ENCODE data around the gene MRPL46. TPM values are rescaled to one million over a fixed set of nuclear protein-coding genes. Genes with fewer than 3 reads are reported as not detected.

Gene MRPL46
- total RNA-seq, 1 experiment from 2014 or later, result 30.5 TPM

DNA sequence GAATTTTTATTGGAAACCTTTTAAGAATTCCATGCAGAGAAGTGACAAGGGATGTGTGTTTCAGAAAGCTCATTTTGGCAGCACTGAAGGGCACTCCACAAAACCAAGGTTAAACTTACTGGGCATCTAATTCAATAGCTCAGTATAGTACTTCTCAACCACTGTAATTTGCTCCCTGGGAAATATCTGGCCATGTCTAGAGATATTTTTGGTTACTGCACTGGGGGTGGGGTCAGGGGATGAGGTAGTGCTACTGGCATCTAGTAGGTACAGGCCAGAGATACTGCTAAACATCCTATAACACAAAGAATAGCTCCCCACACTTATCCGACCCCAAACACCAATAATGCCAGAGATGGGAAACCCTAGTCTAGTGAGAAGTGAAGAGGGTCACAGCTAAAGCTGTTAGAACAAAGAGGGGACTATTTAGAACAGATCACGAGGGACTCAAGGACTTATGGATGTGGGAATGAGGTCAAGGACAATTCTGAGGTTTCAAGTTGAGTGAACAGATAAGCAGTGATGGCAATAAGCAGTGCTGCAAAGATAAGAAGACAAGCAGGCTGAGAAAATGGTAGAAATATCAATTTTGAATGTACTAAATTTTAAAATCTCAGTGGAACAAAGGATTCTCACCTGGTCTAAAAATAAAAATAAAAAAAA lies 3.2 kb downstream of the MRPL46 start:
- Histone ChIP-seq H3K9ac (ENCODE audit: low read length) (no peak overlapping the region), H3K36me3 (ENCODE audit: control insufficient read depth in 1 of 2, insufficient read depth in 2 of 2, low read length in 2 of 2) (peaks cover 34 to 37% of the 10 kb centered on the region in 2 experiments; a peak in 3 of 4 replicates), H3K4me2 (ENCODE audit: low read length) (no peak overlapping the region), H3K27ac (ENCODE audit: low read depth, low read length) (no peak overlapping the region), H3K9me2 (ENCODE audit: insufficient read depth) (no peaks in the 10 kb centered on the region), H3K4me3 (replicated peaks in 1 of 2; ENCODE audit: low read depth in 1 of 2, low read length in 2 of 2) (no peak overlapping the region), H2AFZ (ENCODE audit: low read depth, low read length, poor library complexity, severe bottlenecking) (no peak overlapping the region), H3K4me1 (ENCODE audit: control insufficient read depth in 1 of 2, insufficient read depth in 2 of 2, low read length in 2 of 2) (peaks cover 13 to 17% of the 10 kb centered on the region in 2 experiments), H3K79me2 (ENCODE audit: insufficient read depth, low read length) (peaks cover 54% of the 10 kb centered on the region), H4K20me1 (ENCODE audit: insufficient read depth) (no peaks in the 10 kb centered on the region), H3K9me3 (ENCODE audit: control insufficient read depth in 1 of 2, insufficient read depth in 1 of 2, low read depth in 1 of 2, low read length in 2 of 2) (no peaks in the 10 kb centered on the region), H3K27me3 (ENCODE audit: insufficient read depth, low read length) (no peaks in the 10 kb centered on the region)
- POLR2A ChIA-PET, result no interaction called here
- no peak for ATAC-seq
- no peak for TF ChIP-seq EZH2phosphoT487 (IDR thresholded peaks at IDR 0.05; ENCODE audit: borderline replicate concordance)
- TF ChIP-seq TCF7L2 (IDR thresholded peaks at IDR 0.05; ENCODE audit: borderline replicate concordance, extremely low read depth, insufficient read depth, insufficient read length), result no peak
- TF ChIP-seq SP1 (IDR thresholded peaks at IDR 0.05; ENCODE audit: low read depth), result no peak
- no peak for TF ChIP-seq SIN3A (IDR thresholded peaks at IDR 0.05; ENCODE audit: low read depth)
- TF ChIP-seq POLR2AphosphoS5 (IDR thresholded peaks at IDR 0.05; ENCODE audit: low read depth, low read length), result no peak
- TF ChIP-seq, protein P1, sequence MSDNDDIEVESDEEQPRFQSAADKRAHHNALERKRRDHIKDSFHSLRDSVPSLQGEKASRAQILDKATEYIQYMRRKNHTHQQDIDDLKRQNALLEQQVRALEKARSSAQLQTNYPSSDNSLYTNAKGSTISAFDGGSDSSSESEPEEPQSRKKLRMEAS (IDR thresholded peaks at IDR 0.05), result no peak
- no peak for TF ChIP-seq CEBPB (IDR thresholded peaks at IDR 0.05; ENCODE audit: low read depth)
- no peak for TF ChIP-seq ZNF274 (IDR thresholded peaks at IDR 0.05; ENCODE audit: low read depth, low read length)
- no peak for TF ChIP-seq ZFX (IDR thresholded peaks at IDR 0.05)
- TF ChIP-seq, protein P2, sequence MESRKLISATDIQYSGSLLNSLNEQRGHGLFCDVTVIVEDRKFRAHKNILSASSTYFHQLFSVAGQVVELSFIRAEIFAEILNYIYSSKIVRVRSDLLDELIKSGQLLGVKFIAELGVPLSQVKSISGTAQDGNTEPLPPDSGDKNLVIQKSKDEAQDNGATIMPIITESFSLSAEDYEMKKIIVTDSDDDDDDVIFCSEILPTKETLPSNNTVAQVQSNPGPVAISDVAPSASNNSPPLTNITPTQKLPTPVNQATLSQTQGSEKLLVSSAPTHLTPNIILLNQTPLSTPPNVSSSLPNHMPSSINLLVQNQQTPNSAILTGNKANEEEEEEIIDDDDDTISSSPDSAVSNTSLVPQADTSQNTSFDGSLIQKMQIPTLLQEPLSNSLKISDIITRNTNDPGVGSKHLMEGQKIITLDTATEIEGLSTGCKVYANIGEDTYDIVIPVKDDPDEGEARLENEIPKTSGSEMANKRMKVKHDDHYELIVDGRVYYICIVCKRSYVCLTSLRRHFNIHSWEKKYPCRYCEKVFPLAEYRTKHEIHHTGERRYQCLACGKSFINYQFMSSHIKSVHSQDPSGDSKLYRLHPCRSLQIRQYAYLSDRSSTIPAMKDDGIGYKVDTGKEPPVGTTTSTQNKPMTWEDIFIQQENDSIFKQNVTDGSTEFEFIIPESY (IDR thresholded peaks at IDR 0.05; ENCODE audit: extremely low read depth, insufficient replicate concordance, low read length), result no peak
- no peak for TF ChIP-seq FOSL1 (IDR thresholded peaks at IDR 0.05; ENCODE audit: low read depth)
- TF ChIP-seq YY1 (IDR thresholded peaks at IDR 0.05; ENCODE audit: extremely low read depth, insufficient replicate concordance, low read depth, low read length), result no peak
- TF ChIP-seq CTCF (IDR thresholded peaks at IDR 0.05 in 2 of 3, conservative IDR thresholded peaks at IDR 0.05 in 1 of 3; ENCODE audit: borderline replicate concordance in 1 of 3, insufficient read depth in 1 of 3, low read depth in 2 of 3, low read length in 2 of 3), result no peak
- TF ChIP-seq CBX3 (IDR thresholded peaks at IDR 0.05; ENCODE audit: low read depth), result no peak
- TF ChIP-seq REST (IDR thresholded peaks at IDR 0.05; ENCODE audit: low read depth), result no peak
- TF ChIP-seq JUND (IDR thresholded peaks at IDR 0.05), result no peak
- no peak for TF ChIP-seq ATF3 (IDR thresholded peaks at IDR 0.05)
- no peak for TF ChIP-seq EGR1 (IDR thresholded peaks at IDR 0.05; ENCODE audit: low read depth)
- TF ChIP-seq POLR2A (IDR thresholded peaks at IDR 0.05; ENCODE audit: borderline replicate concordance, extremely low read depth, insufficient read depth, insufficient read length), result no peak
- no peak for DNase-seq (ENCODE audit: low read depth, low spot score)
- RAD21 ChIA-PET (ENCODE audit: low non-redundant PET in 1 of 2, low total read pairs in 2 of 2, uncharacterized antibody in 2 of 2, unreplicated experiment in 2 of 2), result no interaction called here
- CTCF ChIA-PET, result interaction anchor here (0.6 to 1.4 kb wide), 2 partner anchors 9 to 1031 kb away, joined by 4 read pairs; no protein-coding TSS in a partner anchor
- intact Hi-C loops (cut with micrococcal nuclease), result no loop called here
- no TSS peak for BruUV-seq (replicated peaks)

Measured in HCT116 (cell line).